NCI-H345 treated with DMSO at 0.1 percent for 48 hours (cell line): Measurements from ENCODE around the gene ZNF786.
"Not testable (repeated sequence)": the region's sequence is repeated elsewhere in the genome, so short reads cannot be mapped to it uniquely, and the experiment has no call there.

Source experiments
- DNase-seq: peaks from one replicate; lab custom pipeline; 2025; ENCODE audit not compliant: unreplicated experiment; lab: John Stamatoyannopoulos, UW

ZNF786 gene, protein sequence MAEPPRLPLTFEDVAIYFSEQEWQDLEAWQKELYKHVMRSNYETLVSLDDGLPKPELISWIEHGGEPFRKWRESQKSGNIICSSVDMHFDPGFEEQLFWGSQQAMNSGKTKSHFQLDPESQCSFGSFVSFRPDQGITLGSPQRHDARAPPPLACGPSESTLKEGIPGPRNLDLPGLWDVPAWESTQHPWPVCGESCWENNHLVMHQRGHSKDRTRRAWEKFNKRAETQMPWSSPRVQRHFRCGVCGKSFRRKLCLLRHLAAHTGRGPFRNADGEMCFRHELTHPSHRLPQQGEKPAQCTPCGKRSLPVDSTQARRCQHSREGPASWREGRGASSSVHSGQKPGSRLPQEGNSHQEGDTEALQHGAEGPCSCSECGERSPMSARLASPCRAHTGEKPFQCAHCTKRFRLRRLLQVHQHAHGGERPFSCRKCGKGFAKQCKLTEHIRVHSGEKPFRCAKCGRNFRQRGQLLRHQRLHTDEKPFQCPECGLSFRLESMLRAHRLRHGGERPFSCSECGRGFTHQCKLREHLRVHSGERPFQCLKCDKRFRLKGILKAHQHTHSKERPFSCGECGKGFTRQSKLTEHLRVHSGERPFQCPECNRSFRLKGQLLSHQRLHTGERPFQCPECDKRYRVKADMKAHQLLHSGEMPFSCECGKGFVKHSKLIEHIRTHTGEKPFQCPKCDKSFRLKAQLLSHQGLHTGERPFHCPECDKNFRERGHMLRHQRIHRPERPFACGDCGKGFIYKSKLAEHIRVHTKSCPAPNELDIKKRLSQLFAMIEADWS

DNA sequence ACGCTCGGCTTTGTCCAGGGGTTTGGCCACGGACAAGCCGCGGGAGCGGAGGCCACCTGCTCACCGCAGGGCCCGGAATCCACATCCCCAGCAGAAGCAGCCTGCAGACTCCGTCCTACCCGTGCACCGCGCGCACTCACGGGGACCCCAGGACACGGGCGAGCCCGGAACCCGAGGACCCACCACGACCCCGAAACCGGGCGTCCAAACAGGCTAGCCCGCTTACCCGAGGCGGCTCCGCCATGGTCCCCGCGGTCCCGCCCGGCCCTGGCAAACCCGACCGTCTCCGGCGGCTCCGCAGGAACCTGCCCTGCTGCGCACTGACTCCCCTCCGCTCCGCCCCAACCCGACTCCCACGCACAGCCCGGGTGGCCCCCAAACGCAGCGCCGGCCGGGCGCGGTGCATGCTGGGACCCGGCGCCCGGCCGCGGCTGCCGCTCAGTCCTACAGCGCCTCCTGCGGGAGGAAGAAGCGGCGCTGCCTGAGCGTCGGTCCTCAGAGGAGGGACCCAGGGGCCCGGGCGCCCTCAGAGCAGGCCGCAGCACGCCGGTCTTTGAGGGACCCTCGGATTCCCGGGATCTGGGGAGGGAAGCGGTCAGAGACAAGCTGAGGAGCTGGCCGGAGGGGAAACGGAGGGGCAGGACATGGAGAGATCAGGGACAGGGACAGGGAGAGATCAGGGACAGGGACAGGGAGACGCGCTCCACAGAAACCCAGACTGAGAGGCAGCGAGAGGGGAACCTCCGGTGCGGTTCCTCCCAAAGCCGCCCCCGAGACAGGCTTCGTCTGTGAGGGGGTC, at the start of gene ZNF786:
ZNF786 (minus strand) TSS at position 322 of the 799 bp plus-strand sequence; CDS start at position 244, 78 bp downstream.
- DNase-seq, result peak; percentile 66

DNA sequence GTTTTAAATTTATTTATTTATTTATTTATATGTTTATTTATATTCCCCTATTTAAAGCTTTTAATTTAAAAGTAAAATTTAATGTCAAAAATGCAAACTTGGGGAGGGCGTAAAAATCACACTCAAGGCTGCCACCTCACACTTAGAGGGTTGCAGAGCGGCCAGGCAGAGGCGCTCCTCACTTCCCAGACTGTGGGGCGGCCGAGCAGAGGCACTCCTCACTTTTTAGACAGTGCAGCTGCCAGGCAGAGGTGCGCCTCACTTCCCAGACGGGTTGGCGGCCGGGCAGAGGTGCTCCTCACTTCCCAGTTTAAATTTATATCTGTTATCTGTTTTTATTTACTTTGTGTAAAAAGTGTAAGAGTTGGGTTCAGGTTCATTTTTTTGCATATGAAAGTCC, 45.6 kb upstream of the ZNF786 start:
- no peak for DNase-seq

DNA sequence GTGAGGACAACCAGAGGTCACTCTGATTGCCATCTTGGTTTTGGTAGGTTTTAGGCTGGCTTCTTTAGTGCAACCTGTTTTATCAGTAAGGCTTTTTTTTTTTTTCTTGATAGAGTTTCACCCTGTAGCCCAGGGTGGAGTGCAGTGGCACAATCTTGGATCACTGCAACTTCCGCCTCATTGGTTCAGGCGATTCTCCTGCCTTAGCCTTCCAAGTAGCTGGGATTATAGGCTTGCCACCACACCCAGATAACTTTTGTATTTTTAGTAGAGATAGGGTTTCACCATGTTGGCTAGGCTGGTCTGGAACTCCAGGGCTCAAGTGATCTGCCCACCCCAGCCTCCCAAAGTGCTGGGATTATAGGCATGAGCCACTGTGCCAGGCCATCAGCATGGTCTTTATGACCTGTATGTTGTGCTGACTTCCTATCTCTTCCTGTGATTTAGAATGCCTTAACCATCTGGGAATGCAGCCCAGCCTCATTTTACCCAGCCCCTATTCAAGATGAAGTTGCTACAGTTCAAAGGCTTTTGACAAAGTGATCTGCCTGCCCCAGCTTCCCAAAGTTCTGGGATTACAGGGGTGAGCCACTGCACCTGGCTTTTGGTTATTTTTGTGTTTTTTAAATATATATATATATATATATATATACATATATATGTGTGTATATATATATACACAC, 42.7 kb upstream of the ZNF786 start:
- no peak for DNase-seq

DNA sequence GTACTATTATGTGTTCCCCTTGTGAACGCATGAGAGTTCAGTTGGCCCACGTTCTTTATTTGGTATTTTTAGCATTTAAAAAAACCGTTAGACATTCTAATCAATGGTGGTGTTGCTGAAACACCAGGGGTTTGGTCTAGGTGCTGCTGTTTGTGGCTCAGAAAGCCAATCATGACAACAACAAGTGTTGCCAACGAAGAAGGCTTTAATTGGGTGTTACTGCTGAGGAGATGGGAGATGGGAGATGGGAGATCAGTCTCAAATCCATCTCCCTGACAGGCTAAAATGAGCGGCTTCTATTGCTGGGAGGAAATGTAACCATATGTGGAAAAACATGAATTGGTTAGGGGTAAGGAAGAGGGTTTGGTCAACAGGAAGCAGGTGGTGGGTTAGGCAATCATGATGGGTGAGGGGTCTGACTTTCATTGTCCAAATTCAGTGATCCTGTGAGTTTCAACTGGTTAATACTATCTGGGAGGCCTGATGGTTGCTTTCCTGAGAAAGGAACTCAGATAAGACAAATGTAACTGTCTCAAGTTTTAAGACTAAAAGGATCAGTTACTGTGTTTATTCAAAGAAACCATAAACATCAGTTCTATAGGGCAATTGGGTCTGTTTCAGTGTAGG, 40.2 kb upstream of the ZNF786 start:
- no peak for DNase-seq

DNA sequence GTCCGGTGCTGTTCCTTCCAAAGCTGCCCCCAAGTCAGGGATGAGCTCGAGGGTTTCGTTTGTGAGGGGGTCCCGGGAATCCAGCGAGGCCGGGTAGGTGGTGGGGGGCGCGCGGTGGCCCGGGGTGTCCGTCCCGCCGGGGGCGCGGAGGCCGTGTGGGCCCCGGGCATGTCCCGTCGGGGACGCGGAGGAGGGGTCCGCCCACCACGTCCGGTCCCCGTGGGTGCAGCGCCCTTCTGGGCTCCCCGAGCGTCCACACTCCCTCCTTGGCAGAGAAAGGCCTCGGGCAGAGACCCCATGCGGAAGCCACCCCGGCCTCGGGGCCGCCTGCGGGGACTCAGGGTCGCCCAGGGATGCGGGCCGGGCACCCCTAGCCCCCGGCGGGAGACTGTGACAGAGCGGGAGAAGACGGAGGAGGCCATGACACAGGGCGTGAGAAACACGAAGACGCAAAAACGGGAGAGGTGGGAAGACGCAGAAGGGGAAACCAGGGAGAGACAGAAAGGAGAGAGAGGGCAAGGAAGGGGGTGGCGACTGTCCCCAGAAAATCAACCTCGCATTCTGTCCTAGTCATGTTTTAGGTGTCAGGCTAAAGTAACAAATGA, 36.2 kb upstream of the ZNF786 start:
- DNase-seq, result peak; percentile 48

DNA sequence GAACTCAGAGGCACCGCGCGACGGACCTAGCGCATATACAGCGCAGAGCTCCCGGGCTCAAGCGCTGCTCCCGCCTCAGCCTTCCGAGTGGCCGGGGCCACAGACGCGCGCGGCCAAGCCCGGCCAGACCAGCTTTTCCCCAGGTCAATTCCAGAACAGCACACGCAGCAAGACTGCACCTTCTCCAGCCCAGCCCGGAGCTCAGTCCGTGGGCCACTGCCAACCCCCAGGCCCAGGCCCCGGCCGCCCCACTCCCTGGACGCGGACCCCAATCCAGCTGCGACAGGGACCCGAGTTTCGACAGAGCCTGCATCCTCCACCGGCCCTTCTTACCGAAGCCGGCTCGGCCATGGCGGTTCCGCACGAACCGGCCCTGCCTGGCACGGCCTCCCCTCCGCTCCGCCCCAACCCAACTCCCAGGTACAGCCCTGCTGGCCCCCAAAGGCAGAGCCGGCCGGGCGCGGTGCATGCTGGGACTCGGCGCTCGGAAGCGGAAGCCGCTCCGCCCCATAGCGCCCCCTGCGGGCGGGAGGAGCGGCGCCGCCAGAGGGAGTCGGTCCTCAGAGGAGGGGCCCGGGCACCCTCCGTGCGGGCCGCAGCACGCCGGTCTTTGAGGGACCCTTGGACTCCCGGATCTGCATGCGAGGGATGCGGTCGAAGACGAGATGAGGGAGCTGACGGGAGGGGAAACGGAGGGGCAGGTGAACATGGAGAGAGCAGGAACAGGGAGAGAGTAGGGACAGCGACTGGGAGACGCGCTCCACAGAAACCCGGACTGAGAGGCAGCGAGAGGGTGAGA, 35.5 kb upstream of the ZNF786 start, which contains the start of gene ZNF425:
ZNF425 (minus strand) TSS at position 462 of the 799 bp plus-strand sequence; CDS start at position 351, 111 bp downstream.
- DNase-seq, result peak; percentile 78

DNA sequence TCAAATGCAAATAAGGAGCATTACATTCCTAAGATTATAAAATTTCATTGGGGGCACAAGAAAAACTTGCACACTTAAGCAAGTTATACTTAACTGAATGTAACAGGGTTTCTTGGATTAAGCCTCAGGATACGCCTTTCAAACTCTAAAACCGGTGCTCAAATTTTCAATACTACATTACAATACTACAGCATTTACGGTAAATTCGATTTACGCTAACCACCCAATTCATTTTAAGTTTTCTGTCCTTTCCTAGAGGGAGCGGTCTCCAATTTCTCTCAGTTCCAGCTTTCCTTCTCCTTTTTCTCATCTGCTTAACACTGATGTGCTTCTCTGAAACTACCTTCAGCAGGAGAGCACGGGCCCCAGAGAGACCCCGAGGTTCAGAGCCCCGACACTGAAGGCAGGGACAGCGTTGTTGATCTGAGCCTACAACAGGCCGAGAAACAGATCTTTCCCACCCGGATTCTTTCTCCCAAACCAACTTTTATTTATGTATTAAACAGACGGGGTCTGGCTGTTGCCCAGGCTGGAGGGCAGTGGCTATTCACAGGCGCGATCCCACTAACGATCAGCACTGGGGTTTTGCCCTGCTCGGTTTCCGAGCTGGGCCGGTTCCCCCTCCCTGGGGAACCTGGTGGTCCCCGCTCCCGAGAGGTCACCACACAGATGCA, 34.8 kb upstream of the ZNF786 start:
- no peak for DNase-seq

DNA sequence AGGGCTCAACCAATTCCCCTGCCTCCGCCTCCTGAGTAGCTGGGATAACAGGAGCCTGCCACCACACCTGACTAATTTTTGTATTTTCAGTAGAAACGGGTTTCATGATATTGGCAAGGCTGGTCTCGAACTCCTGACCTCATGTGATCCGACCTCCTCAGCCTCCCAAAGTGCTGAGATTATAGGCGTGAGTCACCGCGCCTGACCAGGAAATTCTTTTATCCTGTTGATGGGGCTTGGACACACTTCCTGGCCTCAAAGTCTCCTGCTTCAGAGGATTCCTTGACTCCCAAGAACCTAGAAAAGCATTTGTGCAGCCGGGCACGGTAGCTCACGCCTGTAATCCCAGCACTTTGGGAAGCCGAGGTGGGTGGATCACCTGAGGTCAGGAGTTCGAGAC, 19.5 kb upstream of the ZNF786 start:
- no peak for DNase-seq

DNA sequence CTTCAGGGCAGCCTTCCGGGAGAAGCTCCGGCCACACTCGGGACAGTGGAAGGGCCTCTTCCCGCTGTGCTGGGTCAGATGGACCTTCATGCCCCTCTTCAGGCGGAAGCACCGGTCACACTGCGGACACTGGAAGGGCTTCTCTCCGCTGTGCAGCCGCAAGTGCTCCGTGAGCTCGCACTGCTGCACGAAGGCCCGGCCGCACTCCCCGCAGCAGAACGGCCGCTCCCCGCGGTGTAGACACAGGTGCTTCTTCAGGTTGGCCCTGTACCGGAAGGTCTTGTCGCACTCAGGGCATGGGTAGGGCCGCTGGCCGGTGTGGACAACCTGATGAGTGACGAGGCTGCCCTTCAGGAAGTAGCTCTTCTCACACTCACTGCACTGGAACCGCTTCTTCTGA, 14.2 kb upstream of the ZNF786 start:
- DNase-seq, result no peak

DNA sequence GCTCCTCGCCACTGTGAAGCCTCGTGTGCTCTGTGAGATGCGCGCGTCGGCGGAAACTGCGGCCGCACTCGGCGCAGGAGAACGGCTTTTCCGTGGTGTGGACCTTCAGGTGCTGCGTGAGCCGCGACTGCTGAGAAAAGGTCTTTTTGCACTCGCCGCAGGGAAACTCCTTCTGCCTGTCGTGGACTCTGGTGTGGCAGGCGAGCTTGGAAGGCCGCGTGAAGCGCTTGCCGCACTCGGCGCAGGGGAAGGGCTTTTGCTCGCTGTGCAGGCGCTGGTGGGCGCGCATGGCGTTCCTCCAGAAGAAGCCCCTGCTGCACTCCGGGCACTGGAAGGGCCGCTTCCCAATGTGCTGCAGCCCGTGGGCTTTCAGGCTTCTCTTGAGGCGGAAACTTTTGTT, 13.7 kb upstream of the ZNF786 start:
- DNase-seq, result no peak

DNA sequence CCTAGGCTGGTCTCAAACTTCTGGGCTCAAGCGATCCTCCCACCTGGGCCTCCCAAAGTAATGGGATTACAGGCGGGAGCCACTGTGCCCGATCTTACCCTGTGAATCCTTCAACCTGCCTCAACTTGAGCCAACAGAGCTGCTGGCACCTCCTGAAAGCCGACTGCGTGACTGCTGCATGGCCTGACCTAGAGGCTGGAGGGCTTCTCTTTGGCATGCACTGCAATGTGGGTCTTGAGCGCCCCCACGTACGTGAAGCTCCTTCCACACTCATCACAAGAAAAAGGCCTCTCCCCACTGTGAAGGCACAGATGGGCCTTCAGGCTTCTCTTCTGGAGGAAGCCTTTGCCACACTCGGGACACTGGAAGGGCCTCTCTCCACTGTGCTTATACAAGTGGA, 12.9 kb upstream of the ZNF786 start:
- no peak for DNase-seq

DNA sequence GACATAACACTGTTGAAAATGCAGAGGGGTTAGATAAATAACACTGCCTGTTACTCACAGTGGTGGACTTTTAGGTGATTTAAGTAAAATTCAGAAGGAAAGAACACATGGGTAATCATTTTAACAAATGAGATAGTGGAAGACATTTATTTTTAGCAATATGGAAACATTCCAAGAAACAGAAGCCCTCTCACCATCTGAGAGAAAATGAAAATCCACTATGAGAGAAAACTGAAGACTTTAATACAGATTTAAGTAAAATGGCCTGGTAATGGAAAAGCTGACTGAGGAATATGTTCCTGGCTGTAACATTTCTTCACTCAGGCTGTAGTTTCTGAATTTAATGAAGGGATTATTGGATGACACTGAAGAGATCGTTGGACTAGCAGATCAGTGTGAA, 12.1 kb upstream of the ZNF786 start:
- no peak for DNase-seq

DNA sequence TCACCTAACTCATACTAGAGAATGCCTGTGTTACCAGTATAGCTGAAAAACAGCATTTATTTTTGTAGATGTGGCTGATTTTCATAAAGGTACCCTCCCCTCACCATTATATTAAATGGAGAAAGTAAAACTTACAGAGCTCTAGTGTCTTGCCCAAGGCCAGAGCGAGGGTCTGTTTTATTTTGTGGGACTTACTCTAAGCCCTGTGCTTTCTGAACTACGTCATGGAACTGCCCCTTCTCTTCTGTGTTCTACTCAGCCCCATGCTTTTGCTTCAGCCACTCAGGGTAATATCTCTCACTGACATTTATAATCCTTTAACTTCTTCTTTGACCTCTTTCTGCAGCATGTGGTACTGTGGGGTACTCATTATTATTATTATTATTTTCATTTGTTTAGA, 10.3 kb upstream of the ZNF786 start:
- DNase-seq, result no peak

DNA sequence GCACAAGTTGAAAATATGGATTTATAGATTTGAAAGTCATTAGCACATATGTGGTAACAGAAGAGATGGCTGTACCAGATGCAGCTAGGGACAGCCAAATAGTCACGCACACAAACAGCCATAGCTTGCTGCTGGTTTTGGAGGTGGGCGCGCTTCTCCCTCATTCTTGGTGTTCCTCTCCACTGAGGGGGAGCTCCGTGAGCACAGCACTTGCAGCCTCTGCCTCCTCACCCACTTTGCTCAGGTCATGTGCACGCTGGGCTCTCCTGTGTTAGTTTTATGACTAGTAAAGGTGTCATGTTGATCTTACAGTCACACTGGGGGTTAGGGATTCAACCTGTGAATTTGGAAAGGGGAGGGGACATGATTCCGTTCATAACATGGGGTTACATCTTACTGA, 8.5 kb upstream of the ZNF786 start:
- no peak for DNase-seq

DNA sequence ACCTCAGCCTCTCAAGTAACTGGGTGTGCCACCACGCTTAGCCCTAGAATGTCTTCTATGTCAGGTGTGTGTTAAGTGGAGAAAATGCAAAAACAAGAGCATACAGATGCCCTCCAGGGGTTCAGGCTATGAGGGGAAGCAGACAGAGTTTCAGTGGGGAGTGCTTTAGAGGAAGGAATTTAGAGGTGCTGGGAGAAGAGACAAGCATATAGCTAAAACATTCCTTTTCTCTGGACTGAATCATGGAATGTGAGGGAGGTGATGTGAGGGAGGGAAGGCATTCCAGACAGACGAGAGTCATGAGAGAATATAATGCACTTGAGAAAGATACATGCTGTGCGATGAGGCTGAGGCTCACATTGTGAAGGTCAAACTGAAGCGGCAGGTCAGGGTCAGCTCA, 6.6 kb upstream of the ZNF786 start:
- no peak for DNase-seq

DNA sequence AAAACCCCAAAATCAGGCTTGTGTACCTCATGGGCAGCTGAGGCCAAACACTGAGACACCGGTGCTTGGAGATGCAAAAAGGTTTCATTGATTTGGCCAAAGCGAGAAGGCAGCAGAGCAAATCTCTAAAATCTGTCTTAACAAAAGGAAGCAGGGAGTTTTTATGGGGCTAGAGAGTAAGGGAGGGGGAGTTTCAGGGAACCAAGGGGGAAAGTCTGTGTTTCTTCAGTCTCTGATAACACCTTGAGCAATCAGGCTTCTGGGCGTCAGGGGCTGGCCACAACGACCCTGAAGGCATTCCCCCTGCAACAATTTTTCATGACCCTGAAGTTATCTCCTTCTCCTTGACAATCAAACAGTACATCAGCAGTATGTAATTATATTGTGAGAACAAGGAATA, 2.7 kb upstream of the ZNF786 start:
- no peak for DNase-seq

DNA sequence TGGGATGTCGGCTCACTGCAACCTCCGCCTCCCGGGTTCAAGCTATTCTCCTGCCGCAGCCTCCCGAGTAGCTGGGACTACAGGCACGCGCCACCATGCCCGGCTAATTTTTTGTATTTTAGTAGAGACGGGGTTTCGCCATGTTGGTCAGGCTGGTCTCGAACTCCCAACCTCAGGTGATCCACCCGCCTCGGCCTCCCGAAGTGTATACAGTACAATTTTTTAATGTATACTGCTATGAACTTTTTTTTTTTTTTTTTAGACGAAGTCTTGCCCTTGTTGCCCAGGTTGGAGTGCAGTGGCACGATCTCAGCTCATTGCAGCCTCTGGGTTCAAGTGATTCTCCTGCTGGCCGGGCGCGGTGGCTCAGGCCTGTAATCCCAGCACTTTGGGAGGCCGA, 1.7 kb upstream of the ZNF786 start:
- not testable (repeated sequence) for DNase-seq

DNA sequence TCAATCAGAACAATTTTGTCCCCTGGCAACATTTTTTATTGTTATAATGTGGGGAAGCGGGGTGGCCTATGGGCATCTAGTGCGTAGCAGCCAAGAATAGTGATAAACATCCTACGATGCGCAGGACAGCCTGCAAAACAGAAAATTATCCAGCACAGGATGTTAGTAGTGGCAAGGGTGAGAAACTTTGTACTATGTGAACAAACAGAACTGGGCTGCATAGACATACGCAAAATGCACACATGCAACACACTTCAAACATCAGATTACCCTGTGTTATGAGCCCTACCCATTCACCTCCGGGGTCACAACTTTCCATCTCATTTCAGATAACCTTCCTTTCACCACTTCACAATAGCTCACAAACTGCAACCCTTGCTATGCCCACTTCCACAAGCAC, 3.1 kb downstream of the ZNF786 start:
- DNase-seq, result no peak

DNA sequence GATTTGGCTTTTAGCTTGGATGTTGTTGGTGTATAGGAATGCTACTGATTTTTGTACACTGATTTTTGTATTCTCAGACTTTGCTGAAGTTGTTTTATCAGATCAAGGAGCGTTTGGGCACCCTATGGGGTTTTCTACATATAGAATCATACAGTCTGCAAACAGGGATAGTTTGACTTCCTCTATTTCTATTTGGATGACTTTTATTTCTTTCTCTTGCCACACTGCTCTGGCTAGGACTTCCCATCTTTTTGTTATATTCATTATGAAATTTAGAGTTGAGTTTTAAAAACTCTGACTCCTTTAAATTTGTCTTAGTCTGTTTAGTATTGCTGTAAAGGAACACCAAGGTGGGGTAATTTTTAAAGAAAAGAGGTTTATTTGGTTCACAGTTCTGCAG, 4.7 kb downstream of the ZNF786 start:
- no peak for DNase-seq
